H1 (cell line): ENCODE results near the gene STK32A. TPM values are rescaled to one million over a fixed set of nuclear protein-coding genes. Genes with fewer than 3 reads are reported as not detected.

ENCODE experiments used
- CTCF ChIA-PET: fragments of 300-600 bp; sonication (Branson Sonifier 250); formaldehyde crosslinking; loops from one replicate; lab custom pipeline; 2021; ENCODE audit not compliant: partially characterized antibody; lab: Charles Lee
- POLR2A ChIA-PET: fragments of 300-600 bp; sonication (Branson Sonifier 250); formaldehyde crosslinking; loops from one replicate; lab custom pipeline; 2021; ENCODE audit warnings: inconsistent platforms; ENCODE audit not compliant: partially characterized antibody; lab: Charles Lee
- DNase-seq, 2 experiments: peaks; one replicate each; pipeline versions ENCODE4 v3.0.0 to v3.0.0-alpha.2; 2010 to 2022; ENCODE audit warnings: low spot score in 2 of 2, low read depth in 1 of 2, mixed read lengths in 1 of 2
- FAIRE-seq: peaks from 2 replicates; lab custom pipeline; 2011; peaks lifted over from hg19 to GRCh38; lab: Jason Lieb, UNC
- H2AFZ ChIP-seq: 2 replicates; pipeline ENCODE4 v1.8.1; 2012; ENCODE audit warnings: low read length, inconsistent platforms
- H2AK5ac ChIP-seq: 2 replicates; pipeline ENCODE4 v1.6.1; 2013; ENCODE audit warnings: low read depth, low read length
- H2BK120ac ChIP-seq: replicated peaks from 2 replicates; pipeline ENCODE3; 2013; ENCODE audit warnings: low read depth, low read length, inconsistent platforms
- H2BK12ac ChIP-seq: 2 replicates; pipeline ENCODE4 v1.6.1; 2013; ENCODE audit warnings: low read depth, low read length
- H2BK15ac ChIP-seq: 2 replicates; pipeline ENCODE4 v1.6.1; 2013; ENCODE audit warnings: low read length
- H2BK20ac ChIP-seq: 2 replicates; pipeline ENCODE4 v1.6.1; 2013; ENCODE audit warnings: low read length
- H2BK5ac ChIP-seq: 2 replicates; pipeline ENCODE4 v1.6.1; 2013; ENCODE audit warnings: low read depth, low read length
- H3K14ac ChIP-seq: 2 replicates; pipeline ENCODE4 v1.6.1; 2013; ENCODE audit warnings: inconsistent platforms; ENCODE audit not compliant: insufficient read length
- H3K18ac ChIP-seq: 2 replicates; pipeline ENCODE4 v1.6.1; 2013; ENCODE audit warnings: low read length; ENCODE audit errors: extremely low read depth
- H3K23ac ChIP-seq: 2 replicates; pipeline ENCODE4 v1.6.1; 2013; ENCODE audit warnings: inconsistent platforms; ENCODE audit not compliant: insufficient read length
- H3K23me2 ChIP-seq: 2 replicates; pipeline ENCODE4 v1.6.1; 2013; ENCODE audit warnings: low read depth, low read length
- H3K27ac ChIP-seq: 2 replicates; pipeline ENCODE4 v1.6.1; 2011; ENCODE audit warnings: low read depth, low read length, inconsistent platforms
- H3K27me3 ChIP-seq, 4 experiments: replicated peaks in 1 of 4; 1 replicate in 1 of 4; 2 replicates in 3 of 4; pipeline versions ENCODE4 v1.6.1 to v1.8.1; 2011 to 2013; ENCODE audit warnings: low read length in 3 of 4, mild to moderate bottlenecking in 3 of 4, inconsistent platforms in 2 of 4, mixed read lengths in 2 of 4, moderate library complexity in 1 of 4; ENCODE audit not compliant: control insufficient read depth in 3 of 4, insufficient read depth in 3 of 4; ENCODE audit errors: extremely low read depth in 1 of 4
- H3K36me3 ChIP-seq, 4 experiments: 2 replicates each; pipeline versions ENCODE4 v1.6.1 to v1.8.1; 2011 to 2013; ENCODE audit warnings: mild to moderate bottlenecking in 4 of 4, low read length in 3 of 4, moderate library complexity in 2 of 4, control low read depth in 1 of 4, inconsistent platforms in 1 of 4; ENCODE audit not compliant: insufficient read depth in 4 of 4, control insufficient read depth in 2 of 4
- H3K4ac ChIP-seq: replicated peaks from 2 replicates; pipeline ENCODE3; 2013; ENCODE audit warnings: low read length, low read depth, mixed read lengths, inconsistent platforms; ENCODE audit not compliant: insufficient read length
- H3K4me1 ChIP-seq, 4 experiments: replicated peaks in 1 of 4; 1 replicate in 1 of 4; 2 replicates in 3 of 4; pipeline versions ENCODE4 v1.6.1 to v1.8.1; 2011 to 2013; ENCODE audit warnings: low read length in 3 of 4, inconsistent platforms in 2 of 4, mixed read lengths in 1 of 4; ENCODE audit not compliant: insufficient read depth in 4 of 4, control insufficient read depth in 3 of 4
- H3K4me2 ChIP-seq, 2 experiments: 2 replicates each; pipeline versions ENCODE4 v1.6.1 to v1.8.1; 2011 to 2013; ENCODE audit warnings: low read depth in 2 of 2, low read length in 2 of 2, control low read depth in 1 of 2, inconsistent platforms in 1 of 2, mild to moderate bottlenecking in 1 of 2; ENCODE audit not compliant: insufficient read depth in 1 of 2
- H3K4me3 ChIP-seq, 4 experiments: fragments of 200-600, 300-600 bp in 1 of 4; sonication (generic), shearing (Covaris generic), sonication (Bioruptor Twin) in 1 of 4; 2 replicates each; pipeline versions ENCODE4 v1.5.1 to v1.8.1; 2011 to 2016; ENCODE audit warnings: low read length in 4 of 4, low read depth in 3 of 4, control low read depth in 2 of 4, inconsistent platforms in 2 of 4, mild to moderate bottlenecking in 2 of 4, mixed read lengths in 1 of 4, moderate library complexity in 1 of 4; ENCODE audit not compliant: insufficient read depth in 2 of 4; ENCODE audit errors: extremely low read depth in 1 of 4
- H3K56ac ChIP-seq: replicated peaks from 2 replicates; pipeline ENCODE3; 2013; ENCODE audit warnings: low read depth, mild to moderate bottlenecking, mixed read lengths, low read length, inconsistent platforms; ENCODE audit not compliant: insufficient read length
- H3K79me1 ChIP-seq: 2 replicates; pipeline ENCODE4 v1.6.1; 2013; ENCODE audit warnings: low read depth, low read length, control low read depth
- H3K79me2 ChIP-seq, 2 experiments: 2 replicates each; pipeline versions ENCODE4 v1.6.1 to v1.8.1; 2012 to 2013; ENCODE audit warnings: low read length in 2 of 2, mild to moderate bottlenecking in 2 of 2, inconsistent platforms in 1 of 2; ENCODE audit not compliant: insufficient read depth in 2 of 2, control insufficient read depth in 1 of 2
- H3K9ac ChIP-seq, 4 experiments: replicated peaks in 1 of 4; 1 replicate in 1 of 4; 2 replicates in 3 of 4; pipeline versions ENCODE4 v1.6.1 to v1.8.1; 2011 to 2013; ENCODE audit warnings: low read depth in 3 of 4, low read length in 3 of 4, control low read depth in 2 of 4, mild to moderate bottlenecking in 2 of 4, moderate library complexity in 2 of 4, inconsistent platforms in 1 of 4; ENCODE audit errors: extremely low read depth in 1 of 4
- H3K9me3 ChIP-seq, 2 experiments: 2 replicates each; pipeline versions ENCODE4 v1.6.1 to v1.8.1; 2012 to 2013; ENCODE audit warnings: mild to moderate bottlenecking in 2 of 2, moderate library complexity in 2 of 2, control low read depth in 1 of 2, inconsistent platforms in 1 of 2, low read depth in 1 of 2, low read length in 1 of 2, mixed read lengths in 1 of 2; ENCODE audit not compliant: insufficient read depth in 2 of 2
- H4K20me1 ChIP-seq, 2 experiments: replicated peaks in 1 of 2; 2 replicates each; pipeline versions ENCODE3 to v1.8.1; 2011 to 2013; ENCODE audit warnings: inconsistent platforms in 2 of 2, low read length in 2 of 2, mild to moderate bottlenecking in 1 of 2; ENCODE audit not compliant: insufficient read depth in 2 of 2, control insufficient read depth in 1 of 2
- H4K5ac ChIP-seq: 2 replicates; pipeline ENCODE4 v1.6.1; 2013; ENCODE audit warnings: low read length, low read depth, mixed read lengths, inconsistent platforms; ENCODE audit not compliant: insufficient read length
- H4K8ac ChIP-seq: 2 replicates; pipeline ENCODE4 v1.8.0; 2013; ENCODE audit warnings: mild to moderate bottlenecking, moderate library complexity, low read length, inconsistent platforms; ENCODE audit not compliant: insufficient read depth; ENCODE audit errors: extremely low read depth
- H4K91ac ChIP-seq: replicated peaks from 2 replicates; pipeline ENCODE3; 2013; ENCODE audit warnings: low read length, mixed read lengths, inconsistent platforms; ENCODE audit not compliant: insufficient read length
- CTBP2 ChIP-seq: IDR thresholded peaks from 2 replicates; pipeline ENCODE4 v1.7.0; 2011; ENCODE audit warnings: borderline replicate concordance, mild to moderate bottlenecking, moderate library complexity, mixed read lengths, low read length; ENCODE audit not compliant: insufficient read depth, insufficient read length
- HDAC2 ChIP-seq, 2 experiments: fragments of 300-600 bp in 1 of 2; sonication (generic) in 1 of 2; IDR thresholded peaks; 2 replicates each; pipeline ENCODE4 v1.6.1; 2011 to 2012; ENCODE audit warnings: low read depth in 2 of 2, low read length in 2 of 2, mild to moderate bottlenecking in 2 of 2, moderate library complexity in 2 of 2, borderline replicate concordance in 1 of 2, inconsistent platforms in 1 of 2
- MAFK ChIP-seq: IDR thresholded peaks from 2 replicates; pipeline ENCODE4 v1.6.1; 2012; ENCODE audit warnings: low read depth, mild to moderate bottlenecking, improper control_type of control experiment, low read length
- SIN3A ChIP-seq, 2 experiments: IDR thresholded peaks in 1 of 2; conservative IDR thresholded peaks in 1 of 2; 2 replicates each; pipeline ENCODE4 v1.6.1; 2011 to 2012; ENCODE audit warnings: low read length in 2 of 2, improper control_type of control experiment in 1 of 2, low read depth in 1 of 2, mild to moderate bottlenecking in 1 of 2
- SP1 ChIP-seq: IDR thresholded peaks from 2 replicates; pipeline ENCODE4 v1.6.1; 2011; ENCODE audit warnings: low read depth, low read length
- TEAD4 ChIP-seq: IDR thresholded peaks from 2 replicates; pipeline ENCODE4 v1.6.1; 2012; ENCODE audit warnings: low read depth, low read length, inconsistent platforms, mixed read lengths
- WGBS, 2 experiments: shearing (Covaris generic) in 1 of 2; methylation state at CpG; one replicate each; pipeline versions ENCODE4 v1.1.6 to v1.1.7; 2013 to 2015; ENCODE audit warnings: low lambda C conversion rate in 2 of 2, mixed read lengths in 2 of 2, inconsistent platforms in 1 of 2, low coverage in 1 of 2, missing lambda C conversion rate in 1 of 2; ENCODE audit not compliant: insufficient replicate concordance in 2 of 2, insufficient coverage in 1 of 2, insufficient read length in 1 of 2; ENCODE audit errors: extremely low coverage in 1 of 2, missing lambda C conversion rate in 1 of 2; 5-methylcytosine and 5-hydroxymethylcytosine counted together
- polyA plus RNA-seq, 7 experiments: library from polyadenylated mRNA; depleted of rRNA in 3 of 7; stranded (reverse) in 5 of 7; unstranded in 2 of 7; fragments of >200 nt in 5 of 7; fragments of 200-250 nt in 2 of 7; gene quantifications; 1 replicate in 5 of 7; 2 replicates in 1 of 7; 4 replicates in 1 of 7; pipeline versions ENCODE4 v1.2.1 to v1.2.3, GENCODE V29; 2011 to 2013; ENCODE audit warnings: missing spikeins in 2 of 7, mixed read lengths in 2 of 7
- total RNA-seq: library from RNA; stranded (reverse); fragmentation: NEBNext Ultra II Directional; extraction: Animal tissue kit (Norgen Biotek cat#: 25700); gene quantifications from 2 replicates; pipeline ENCODE4 v1.2.1, GENCODE V29; 2021
- TF ChIP-seq, protein P1 (sequence below): IDR thresholded peaks from 2 replicates; pipeline ENCODE4 v1.6.1; 2012; ENCODE audit warnings: inconsistent platforms

STK32A gene
- total and polyA plus RNA-seq, 2 of the 8 experiments (the other 6 are each of a cell fraction or from before 2014, with no cell fraction given), result 1.3 to 2.5 TPM

DNA sequence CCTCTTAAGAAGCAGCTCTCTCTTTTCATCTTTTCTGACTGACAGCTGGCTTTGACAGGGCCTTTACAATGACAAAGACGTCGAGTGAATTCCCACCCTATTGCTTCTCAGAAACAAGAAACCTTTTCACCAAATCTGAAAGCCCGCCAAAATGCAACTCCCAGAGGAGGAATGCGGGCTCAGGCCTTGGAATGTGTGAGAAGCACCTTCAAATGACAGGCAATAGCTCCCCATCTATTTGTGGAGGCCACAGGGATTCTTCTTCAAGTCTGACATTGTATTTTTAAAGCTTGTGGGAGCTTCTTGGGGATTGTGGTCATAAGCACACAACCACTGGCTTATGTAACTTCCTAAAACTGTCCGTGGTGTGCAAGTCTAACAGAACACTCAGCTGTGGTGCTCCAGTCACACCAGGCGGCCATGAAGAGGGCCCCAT lies 202.4 kb downstream of the STK32A start:
- peaks cover 0 to 22% (median 15%) of the 10 kb centered on the region in 4 experiments; a peak in 6 of 7 replicates for H3K4me1 ChIP-seq
- CTCF ChIA-PET, result interaction anchor here (0.8 to 1.7 kb wide), 6 partner anchors 10 to 141 kb away, joined by 3 to 6 read pairs (median 5); no protein-coding TSS in a partner anchor
- no peak for FAIRE-seq

More for the DNA sequence above, 202.4 kb downstream of the STK32A start:
- peaks cover 54% of the 10 kb centered on the region in 2 experiments for H4K20me1 ChIP-seq
- H3K4me3 ChIP-seq, result no peak overlapping the region
- H3K79me2 ChIP-seq, result peaks cover 49 to 99% of the 10 kb centered on the region in 2 experiments
- H2BK120ac ChIP-seq, result no peak overlapping the region
- no peak overlapping the region for H2BK15ac ChIP-seq
- H3K9ac ChIP-seq, result no peak overlapping the region
- no peak overlapping the region for H4K8ac ChIP-seq
- DNase-seq, result no peak
- H3K36me3 ChIP-seq, result peaks cover 2 to 40% (median 7%) of the 10 kb centered on the region in 4 experiments; a peak in 3 of 8 replicates
- H3K56ac ChIP-seq, result no peak overlapping the region
- H4K5ac ChIP-seq, result no peak overlapping the region
- H3K27me3 ChIP-seq, result peaks cover 0 to 1% (median 0%) of the 10 kb centered on the region in 4 experiments; a peak in 1 of 7 replicates
- H3K18ac ChIP-seq, result no peak overlapping the region
- no peak overlapping the region for H3K4ac ChIP-seq
- H2BK20ac ChIP-seq, result no peak overlapping the region
- WGBS, 2 experiments, result 72% methylated on average over 6 of the region's 6 CpGs; no CpG with 5 or more reads in 1 of the 2 experiments
- 0 out of 4 replicates have a peak overlapping the region, but pooled peaks of 1 of the 2 experiments have one; percentile 14 for H3K4me2 ChIP-seq
- no peak overlapping the region for H4K91ac ChIP-seq
- H2AFZ ChIP-seq, result no peak overlapping the region
- no peak overlapping the region for H2BK5ac ChIP-seq
- no peaks in the 10 kb centered on the region for H3K9me3 ChIP-seq
- no peak overlapping the region for H3K14ac ChIP-seq
- no peak overlapping the region for H3K23ac ChIP-seq
- no peak overlapping the region for H2BK12ac ChIP-seq
- POLR2A ChIA-PET, result interaction anchor here (0.9 to 2.0 kb wide), 5 partner anchors 10 to 122 kb away, joined by 3 to 8 read pairs (median 8); no protein-coding TSS in a partner anchor
- peaks cover 8% of the 10 kb centered on the region; the same call in 1 of the 2 replicates for H3K79me1 ChIP-seq
- H3K23me2 ChIP-seq, result no peaks in the 10 kb centered on the region
- no peak for TF ChIP-seq MAFK
- peak; percentile 74 for TF ChIP-seq CTBP2
- peak; percentile 83 to 93; a peak in 3 of 4 replicates for TF ChIP-seq SIN3A (conservative IDR thresholded peaks at IDR 0.05 in 1 of 2, IDR thresholded peaks at IDR 0.05 in 1 of 2; ENCODE audit: low read depth in 1 of 2, low read length in 2 of 2)
- TF ChIP-seq SP1, result no peak
- TF ChIP-seq, protein P1, sequence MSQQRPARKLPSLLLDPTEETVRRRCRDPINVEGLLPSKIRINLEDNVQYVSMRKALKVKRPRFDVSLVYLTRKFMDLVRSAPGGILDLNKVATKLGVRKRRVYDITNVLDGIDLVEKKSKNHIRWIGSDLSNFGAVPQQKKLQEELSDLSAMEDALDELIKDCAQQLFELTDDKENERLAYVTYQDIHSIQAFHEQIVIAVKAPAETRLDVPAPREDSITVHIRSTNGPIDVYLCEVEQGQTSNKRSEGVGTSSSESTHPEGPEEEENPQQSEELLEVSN, result peak; percentile 81; the same call in 1 of the 2 replicates
- peak in 1 of 2 experiments; percentile 29; a peak in 1 of 4 replicates for TF ChIP-seq HDAC2 (IDR thresholded peaks at IDR 0.05; ENCODE audit: borderline replicate concordance in 1 of 2, low read depth in 2 of 2, low read length in 2 of 2)
- TF ChIP-seq TEAD4, result peak; percentile 95
- H2AK5ac ChIP-seq, result no peak overlapping the region
- H3K27ac ChIP-seq, result no peak overlapping the region
